Aorta (tissue), 5 donors: Measurements from ENCODE around the gene ITPA. TPM values are rescaled to one million over a fixed set of nuclear protein-coding genes. Genes with fewer than 3 reads are reported as not detected.

Experiments used
- ATAC-seq: fragments of 200-7000 bp; cut with Tn5 transposase; one replicate; pipeline ENCODE4 v1.9.1; 2022; ENCODE audit warnings: moderate library complexity; ENCODE audit not compliant: low FRiP score
- DNase-seq, 2 donors: peaks; one replicate each; pipeline ENCODE4 v3.0.0-alpha.2; 2020
- H3K27ac ChIP-seq, 2 donors: one replicate each; pipeline ENCODE4 v1.5.1; 2013; ENCODE audit warnings: low read length in 2 of 2, mild to moderate bottlenecking in 2 of 2, moderate library complexity in 2 of 2, control low read depth in 1 of 2, inconsistent platforms in 1 of 2, low read depth in 1 of 2
- H3K27me3 ChIP-seq, 2 donors: one replicate each; pipeline ENCODE4 v1.6.1; 2013; ENCODE audit warnings: control low read depth in 1 of 2, low read length in 1 of 2, mild to moderate bottlenecking in 1 of 2, moderate library complexity in 1 of 2; ENCODE audit not compliant: insufficient read depth in 2 of 2, control insufficient read depth in 1 of 2
- H3K36me3 ChIP-seq, 2 donors: one replicate each; pipeline ENCODE4 v1.6.1; 2013; ENCODE audit warnings: control low read depth in 1 of 2, low read length in 1 of 2, mild to moderate bottlenecking in 1 of 2; ENCODE audit not compliant: insufficient read depth in 2 of 2, control insufficient read depth in 1 of 2
- H3K4me1 ChIP-seq, 2 donors: one replicate each; pipeline ENCODE4 v1.6.1; 2013; ENCODE audit warnings: low read length in 2 of 2, control low read depth in 1 of 2, mild to moderate bottlenecking in 1 of 2, moderate library complexity in 1 of 2; ENCODE audit not compliant: insufficient read depth in 2 of 2, control insufficient read depth in 1 of 2
- H3K4me3 ChIP-seq, 2 donors: one replicate each; pipeline ENCODE4 v1.5.1; 2013; ENCODE audit warnings: low read length in 2 of 2, control low read depth in 1 of 2, mild to moderate bottlenecking in 1 of 2
- H3K9me3 ChIP-seq: one replicate; pipeline ENCODE4 v1.6.1; 2013; ENCODE audit warnings: mild to moderate bottlenecking, low read length; ENCODE audit not compliant: control insufficient read depth
- WGBS, 2 donors: extraction: QIAGEN DNeasy Blood & Tissue Kit; methylation state at CpG; one replicate each; pipeline ENCODE4 v1.1.7; 2013; 5-methylcytosine and 5-hydroxymethylcytosine counted together
- intact Hi-C, 2 donors: fragments of 100-400 bp; cut with DNase I; formaldehyde crosslinking; loops; one replicate each; pipeline versions ENCODE4 v1.14.2 to v1.15.0; 2022
- polyA plus RNA-seq, 2 donors: library from polyadenylated mRNA; stranded (reverse); fragments of 200-250 nt; gene quantifications; one replicate each; pipeline ENCODE4 v1.2.3, GENCODE V29; 2013
- total RNA-seq, 2 donors: library from RNA; stranded (reverse); fragmentation: NEBNext Ultra II Directional; extraction: Animal tissue kit (Norgen Biotek cat#: 25700); gene quantifications; one replicate each; pipeline ENCODE4 v1.2.1, GENCODE V29; 2021
- donor health status: healthy with polysubstance abuse.
- donor health status: Bipolar disorder and iron deficiency.
- donor health status: DM: no; HTN: no; CAD: no.
- donor health status: DM: no; HTN: no; CAD: no.
- donor health status: DM: yes; HTN: yes; CAD: no.

Gene ITPA
- total and polyA plus RNA-seq, 4 donors = 25.9 to 72.4 (median 28.9) TPM

DNA sequence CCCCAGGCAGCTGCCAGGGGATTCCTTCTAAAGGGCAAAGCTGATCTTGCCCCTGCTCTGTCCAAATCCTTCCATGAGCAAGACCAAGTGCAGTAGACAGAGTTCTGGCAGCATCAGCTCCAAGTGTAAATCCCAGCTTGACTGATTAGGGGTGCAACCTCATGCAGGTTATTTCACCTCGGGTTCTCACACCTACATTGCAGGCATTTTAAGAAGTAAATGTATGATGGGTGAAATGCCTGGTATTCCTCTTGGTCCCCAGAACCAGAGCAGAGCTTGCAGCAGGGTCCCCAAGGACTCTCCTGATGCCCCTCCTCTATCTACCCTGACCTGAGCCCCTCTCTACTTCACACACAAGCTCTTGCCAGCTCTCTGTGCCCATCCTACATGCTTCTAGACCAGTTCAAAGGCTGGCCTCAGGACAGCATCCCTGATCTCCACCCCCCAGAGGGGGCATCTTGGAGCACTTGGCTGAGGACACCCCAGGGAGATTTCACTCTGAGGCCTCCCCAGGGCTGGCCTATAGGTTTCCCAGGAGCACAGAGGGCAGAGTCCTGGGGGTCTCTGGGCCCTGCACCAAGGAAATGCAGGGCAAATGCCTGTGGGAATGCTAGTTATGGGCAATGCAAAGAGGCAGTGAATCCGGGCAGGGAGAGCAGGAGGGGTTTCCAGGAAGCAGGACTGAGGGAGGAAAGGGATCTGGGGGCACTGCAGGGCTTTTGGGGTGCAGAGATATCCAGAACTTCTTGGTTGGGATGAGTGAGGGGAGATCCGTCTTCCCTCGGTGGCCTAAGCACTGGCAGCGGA is 37.0 kb upstream of the ITPA start:
- Histone ChIP-seq H3K9me3 (no peaks in the 10 kb centered on the region), H3K4me1 (no peaks in the 10 kb centered on the region), H3K27me3 (no peaks in the 10 kb centered on the region), H3K36me3 (no peaks in the 10 kb centered on the region), H3K27ac (no peak overlapping the region), H3K4me3 (peak overlapping the region in 1 of 2 donors; percentile 91)
- DNase-seq = peak; percentile 33 to 42
- WGBS, 2 donors = 30 to 36% methylated on average over 5 of the region's 5 CpGs
- intact Hi-C loops = no loop called here
- no peak for ATAC-seq

DNA sequence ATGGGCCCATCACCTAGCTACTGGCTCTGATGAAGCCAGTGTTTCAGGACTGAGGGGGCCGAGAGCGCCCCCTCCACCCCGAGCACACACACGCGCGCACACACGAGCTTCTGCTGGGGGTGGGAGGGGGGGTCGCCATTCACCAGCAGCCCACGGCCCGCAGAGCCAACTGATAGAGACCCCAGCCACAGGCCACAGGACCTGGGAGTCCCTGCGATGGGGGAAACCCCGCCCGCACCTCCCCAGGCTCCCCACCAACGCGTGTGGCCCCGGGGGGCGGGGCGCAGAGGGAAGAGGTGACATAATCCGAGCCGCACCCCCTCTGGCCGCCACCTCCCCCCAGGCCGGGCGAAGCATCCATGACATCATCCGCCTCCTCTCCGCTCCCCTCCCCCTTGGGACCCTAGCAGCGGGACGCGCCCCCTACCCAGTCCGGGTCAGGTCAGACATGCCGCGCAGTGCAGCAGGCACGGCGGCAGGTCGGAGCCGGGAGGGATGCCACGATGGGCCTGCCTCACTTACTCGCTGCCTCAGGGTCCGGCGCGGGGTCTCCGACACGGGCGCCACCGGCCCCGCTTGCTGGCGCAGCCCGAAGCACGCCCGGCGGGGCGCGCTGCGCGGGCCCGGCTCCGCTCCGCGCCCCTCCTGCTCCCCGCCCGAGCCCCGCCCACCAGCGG is 36.2 kb upstream of the ITPA start, which contains the start of gene LZTS3:
Gene LZTS3 (minus strand): TSS at position 617 of the 677 bp plus-strand sequence. CDS start 6,386 bp downstream, outside the sequence.
- intact Hi-C loops = no loop called here
- Histone ChIP-seq H3K27me3 (no peaks in the 10 kb centered on the region), H3K27ac (peak within 1 kb of the TSS in 1 of 2 donors; percentile 70), H3K36me3 (no peaks in the 10 kb centered on the region), H3K4me3 (peak within 1 kb of the TSS; percentile 88 to 91), H3K9me3 (no peaks in the 10 kb centered on the region), H3K4me1 (no peaks in the 10 kb centered on the region)
- peak; percentile 79 for ATAC-seq
- 0 to 1% methylated on average over 49 to 62 of the region's 62 CpGs for WGBS, 2 donors
- peak; percentile 82 to 91 for DNase-seq

DNA sequence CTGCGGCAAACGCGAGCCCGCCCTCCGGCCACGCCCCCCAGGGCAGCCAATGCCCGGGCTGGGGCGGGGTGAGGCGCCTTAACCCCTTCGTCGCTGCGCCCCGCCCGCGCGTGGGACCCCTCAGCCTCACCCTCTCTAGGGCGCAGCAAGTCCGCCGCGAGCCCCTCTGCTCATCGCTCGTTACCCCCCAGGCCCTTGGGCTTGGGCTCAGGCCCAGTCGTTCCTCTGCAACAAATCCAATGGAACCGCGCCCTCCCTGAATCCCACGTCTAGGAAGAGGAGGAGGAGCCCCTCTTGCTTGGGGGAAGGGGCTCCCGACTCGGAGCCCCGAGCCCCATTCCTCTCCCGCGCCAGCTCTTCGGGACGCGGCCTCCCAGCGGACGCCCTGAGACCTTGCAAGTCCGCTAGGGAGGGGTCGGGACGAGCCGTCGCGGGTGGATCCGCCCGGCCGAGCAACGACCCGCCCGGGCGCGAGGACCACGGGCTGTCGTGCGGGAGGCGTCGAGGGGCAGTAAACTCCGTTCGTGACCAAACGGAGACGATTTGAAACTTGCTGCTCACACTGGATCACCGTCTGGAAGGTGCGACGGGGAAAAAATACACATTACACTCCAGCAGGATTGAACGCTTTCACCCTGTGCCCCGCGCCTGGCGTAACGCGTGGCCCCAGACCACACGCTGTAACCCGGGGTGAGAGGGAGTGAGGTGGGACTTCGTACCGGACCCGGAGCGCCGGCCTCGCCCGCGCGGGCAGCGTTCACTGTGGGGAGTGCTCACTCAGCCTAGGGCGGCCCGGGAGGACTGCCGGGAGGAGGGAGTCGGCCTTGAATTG is 35.5 kb upstream of the ITPA start:
- peak; percentile 95 for ATAC-seq
- Histone ChIP-seq H3K4me3 (peak overlapping the region; percentile 88 to 91), H3K27ac (peak overlapping the region in 1 of 2 donors; percentile 70), H3K27me3 (no peaks in the 10 kb centered on the region), H3K9me3 (no peaks in the 10 kb centered on the region), H3K4me1 (no peaks in the 10 kb centered on the region), H3K36me3 (no peaks in the 10 kb centered on the region)
- peak; percentile 93 to 97 for DNase-seq
- 1% methylated on average over 70 to 84 of the region's 84 CpGs for WGBS, 2 donors
- intact Hi-C loops = no loop called here

DNA sequence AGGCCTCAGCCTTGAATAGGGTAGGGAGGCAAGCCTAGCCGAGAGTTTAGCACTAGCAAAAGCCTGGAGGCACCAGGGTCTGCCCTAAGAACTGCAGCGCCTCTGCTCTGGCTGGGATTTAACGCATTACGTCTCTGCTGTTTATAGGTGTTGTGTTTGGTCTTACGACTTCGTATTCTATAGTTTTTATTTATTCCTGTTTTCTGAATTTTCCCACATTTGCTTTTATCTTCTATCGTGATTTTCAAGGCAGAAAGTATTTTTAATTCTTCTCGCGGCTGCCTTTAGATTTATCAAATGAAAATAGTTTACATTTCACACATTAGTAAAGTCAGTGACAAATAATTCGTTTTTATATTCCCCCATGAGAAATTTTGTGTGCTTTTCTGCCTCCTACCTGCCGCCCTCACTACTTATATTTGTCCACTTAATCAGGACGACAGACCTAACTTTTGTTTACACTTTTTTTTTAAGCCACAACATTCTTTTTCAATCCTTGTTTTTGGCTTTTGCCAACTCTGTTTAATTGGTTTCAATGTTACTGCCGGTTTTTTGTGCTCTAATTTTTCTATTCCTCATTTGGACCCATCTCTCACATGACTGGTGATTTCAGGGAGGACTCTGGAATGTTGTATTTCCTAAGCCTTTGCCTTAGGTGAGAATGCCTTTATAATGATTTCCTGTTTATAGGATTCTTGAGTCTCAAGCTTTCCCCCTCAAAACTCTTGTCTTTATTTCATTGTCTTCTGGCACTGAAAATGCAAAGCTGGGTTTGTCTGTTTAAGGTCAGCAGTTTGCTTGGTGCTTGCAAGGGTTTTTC is 34.6 kb upstream of the ITPA start:
- WGBS, 2 donors = 20 to 35% methylated on average over 13 of the region's 13 CpGs
- Histone ChIP-seq H3K9me3 (no peaks in the 10 kb centered on the region), H3K36me3 (no peaks in the 10 kb centered on the region), H3K4me3 (peak overlapping the region; percentile 88 to 91), H3K27ac (peak overlapping the region in 1 of 2 donors; percentile 70), H3K4me1 (no peaks in the 10 kb centered on the region), H3K27me3 (no peaks in the 10 kb centered on the region)
- intact Hi-C loops = no loop called here
- ATAC-seq (no peak), DNase-seq (no peak)

DNA sequence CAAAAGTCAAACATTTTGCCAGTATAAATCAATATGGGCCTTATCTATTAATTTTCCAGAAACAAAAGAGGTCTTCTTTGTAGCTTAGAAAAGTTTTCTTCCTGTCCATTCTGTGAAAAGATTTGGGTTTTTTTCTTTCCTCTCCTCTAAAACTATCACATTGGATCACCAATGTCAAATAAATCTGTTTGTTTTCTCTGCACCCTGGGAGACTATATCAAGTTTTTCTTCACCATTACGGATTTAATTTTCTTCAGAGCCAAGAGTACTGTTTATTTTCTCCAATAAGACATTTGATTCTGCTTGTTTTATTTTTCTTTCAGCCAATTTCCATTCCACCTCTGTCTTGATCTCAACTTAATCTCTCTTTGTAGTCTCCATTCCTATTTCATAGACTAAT is 34.0 kb upstream of the ITPA start:
- H3K4me3 ChIP-seq = no peak overlapping the region

DNA sequence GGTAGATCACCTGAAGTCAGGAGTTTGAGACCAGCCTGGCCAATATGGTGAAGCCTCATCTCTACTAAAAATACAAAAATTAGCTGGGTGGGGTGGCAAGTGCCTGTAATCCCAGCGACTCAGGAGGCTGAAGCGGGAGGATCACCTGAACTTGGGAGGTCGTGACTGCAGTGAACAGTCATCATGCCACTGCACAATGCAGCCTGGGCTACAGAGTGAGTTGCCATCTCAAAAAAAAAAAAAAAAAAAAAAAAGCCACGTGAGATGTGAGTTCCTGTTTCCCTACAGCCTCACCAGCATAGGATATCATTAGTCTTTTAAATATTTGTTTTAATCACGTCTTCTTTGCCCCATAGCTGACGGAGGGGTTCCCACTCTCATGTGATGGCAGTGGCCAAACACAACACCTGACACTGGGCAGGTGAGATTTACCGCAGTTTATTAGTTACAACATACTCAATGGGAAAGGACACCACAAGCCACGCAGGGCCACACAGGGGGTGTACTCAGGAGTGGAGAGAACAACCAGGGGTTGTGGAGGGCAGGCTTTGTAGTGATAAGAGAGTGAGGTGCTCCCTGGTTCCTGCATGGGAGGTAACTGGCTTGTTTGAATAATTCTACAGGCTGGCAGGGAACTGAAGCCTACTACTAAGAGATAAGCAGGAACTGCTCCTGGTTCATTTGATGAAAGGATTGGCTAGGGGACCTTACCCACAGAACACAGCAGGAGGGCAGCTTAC is 31.4 kb upstream of the ITPA start:
- H3K27ac ChIP-seq = no peak overlapping the region
- DNase-seq = peak; percentile 12 to 60
- H3K4me1 ChIP-seq = no peaks in the 10 kb centered on the region
- no peaks in the 10 kb centered on the region for H3K27me3 ChIP-seq
- no peak for ATAC-seq
- no peaks in the 10 kb centered on the region for H3K36me3 ChIP-seq
- H3K4me3 ChIP-seq = no peak overlapping the region
- intact Hi-C loops = no loop called here
- H3K9me3 ChIP-seq = no peaks in the 10 kb centered on the region
- WGBS, 2 donors = 80 to 83% methylated on average over 8 of the region's 8 CpGs

More for the DNA sequence above, 34.0 kb upstream of the ITPA start:
- no peak overlapping the region for H3K27ac ChIP-seq
- DNase-seq = no peak
- no peaks in the 10 kb centered on the region for H3K9me3 ChIP-seq
- no peaks in the 10 kb centered on the region for H3K4me1 ChIP-seq
- no peak for ATAC-seq
- no peaks in the 10 kb centered on the region for H3K27me3 ChIP-seq
- WGBS, 2 donors = 9 to 12% methylated on average over 1 of the region's 1 CpG
- no peaks in the 10 kb centered on the region for H3K36me3 ChIP-seq
- intact Hi-C loops = no loop called here

DNA sequence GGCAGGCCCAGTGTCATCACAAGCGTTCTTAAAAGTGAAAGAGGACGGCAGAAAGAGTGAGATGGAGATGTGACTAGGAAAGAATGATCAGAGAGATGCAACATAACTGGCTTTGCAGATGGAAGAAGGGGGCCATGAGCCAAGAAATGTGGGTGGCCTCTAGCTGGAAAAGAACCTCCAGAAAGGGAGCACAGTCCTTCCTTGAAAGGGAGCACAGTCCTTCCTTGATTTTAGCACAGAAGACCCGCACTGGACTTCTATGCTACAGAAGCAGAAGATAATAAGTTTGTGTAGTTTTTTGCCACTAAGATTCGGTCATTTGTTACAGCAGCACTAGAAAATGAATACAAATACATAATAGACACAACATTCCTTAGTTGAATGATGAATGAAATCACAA is 29.0 kb upstream of the ITPA start:
- intact Hi-C loops = no loop called here
- no peaks in the 10 kb centered on the region for H3K36me3 ChIP-seq
- H3K27me3 ChIP-seq = no peaks in the 10 kb centered on the region
- WGBS, 2 donors = 74 to 84% methylated on average over 4 of the region's 4 CpGs
- ATAC-seq = no peak
- no peak overlapping the region for H3K4me3 ChIP-seq
- DNase-seq = no peak
- no peaks in the 10 kb centered on the region for H3K9me3 ChIP-seq
- no peaks in the 10 kb centered on the region for H3K4me1 ChIP-seq
- no peak overlapping the region for H3K27ac ChIP-seq
